KOPT-K1 (cell line): ENCODE data around the gene RPL28.

ENCODE experiments used
- H3K27ac ChIP-seq: fragments of 200-600 bp; sonication (generic); 2 replicates; pipeline ENCODE4 v1.5.1; 2016; ENCODE audit warnings: antibody characterized with exemption, mild to moderate bottlenecking, low read depth, low read length; ENCODE audit not compliant: poor library complexity, severe bottlenecking
- H3K36me3 ChIP-seq: fragments of 200-600 bp; sonication (generic); 2 replicates; pipeline ENCODE4 v1.5.1; 2017; ENCODE audit warnings: antibody characterized with exemption, mild to moderate bottlenecking, low read length, moderate library complexity; ENCODE audit not compliant: insufficient read depth
- H3K9me3 ChIP-seq: fragments of 200-600 bp; sonication (generic); 2 replicates; pipeline ENCODE4 v1.5.1; 2017; ENCODE audit warnings: antibody characterized with exemption, low read length, mild to moderate bottlenecking; ENCODE audit not compliant: insufficient read depth, poor library complexity, severe bottlenecking

The RPL28 gene

GRCh38 chr19:55362174-55362989, 23.4 kb upstream of the RPL28 start:
- H3K36me3 ChIP-seq: no peaks in the 10 kb centered on the region
- no peak overlapping the region for H3K27ac ChIP-seq
- no peaks in the 10 kb centered on the region for H3K9me3 ChIP-seq

- no peak within 1 kb of the TSS for H3K27ac ChIP-seq
- no peaks in the 10 kb centered on the region for H3K36me3 ChIP-seq
- no peaks in the 10 kb centered on the region for H3K9me3 ChIP-seq
Measured at GRCh38 chr19:55362990-55363716, 22.6 kb upstream of the RPL28 start, which contains the start of gene GARIN5B. GARIN5B (minus strand) TSS chr19:55363260; CDS start chr19:55363066, 194 bp downstream.

GRCh38 chr19:55365245-55365644, 20.5 kb upstream of the RPL28 start:
- H3K9me3 ChIP-seq: no peaks in the 10 kb centered on the region
- H3K36me3 ChIP-seq: no peaks in the 10 kb centered on the region
- H3K27ac ChIP-seq: no peak overlapping the region

GRCh38 chr19:55365964-55366363, 19.8 kb upstream of the RPL28 start:
- no peaks in the 10 kb centered on the region for H3K36me3 ChIP-seq
- H3K27ac ChIP-seq: no peak overlapping the region
- no peaks in the 10 kb centered on the region for H3K9me3 ChIP-seq

GRCh38 chr19:55366790-55367189, 18.9 kb upstream of the RPL28 start:
- H3K27ac ChIP-seq: no peak overlapping the region
- no peaks in the 10 kb centered on the region for H3K9me3 ChIP-seq
- H3K36me3 ChIP-seq: no peaks in the 10 kb centered on the region

- H3K36me3 ChIP-seq: no peaks in the 10 kb centered on the region
- H3K27ac ChIP-seq: no peak overlapping the region
- H3K9me3 ChIP-seq: no peaks in the 10 kb centered on the region
Measured at GRCh38 chr19:55368106-55368505, 17.6 kb upstream of the RPL28 start.

GRCh38 chr19:55368701-55369563, 16.8 kb upstream of the RPL28 start:
- H3K9me3 ChIP-seq: no peaks in the 10 kb centered on the region
- H3K27ac ChIP-seq: no peak overlapping the region
- no peaks in the 10 kb centered on the region for H3K36me3 ChIP-seq

- H3K36me3 ChIP-seq: no peaks in the 10 kb centered on the region
- no peaks in the 10 kb centered on the region for H3K9me3 ChIP-seq
- H3K27ac ChIP-seq: no peak overlapping the region
Measured at GRCh38 chr19:55369653-55370304, 16.0 kb upstream of the RPL28 start.

GRCh38 chr19:55370305-55370988, 15.3 kb upstream of the RPL28 start, which contains the start of gene IL11:
IL11 (minus strand) TSS chr19:55370463; CDS start chr19:55370310, 153 bp downstream.
- H3K36me3 ChIP-seq: no peaks in the 10 kb centered on the region
- no peaks in the 10 kb centered on the region for H3K9me3 ChIP-seq
- no peak within 1 kb of the TSS for H3K27ac ChIP-seq

GRCh38 chr19:55372316-55373081, 13.2 kb upstream of the RPL28 start:
- H3K27ac ChIP-seq: no peak overlapping the region
- no peaks in the 10 kb centered on the region for H3K9me3 ChIP-seq

GRCh38 chr19:55373306-55373992, 12.3 kb upstream of the RPL28 start:
- Histone ChIP-seq H3K27ac (no peak overlapping the region), H3K9me3 (no peaks in the 10 kb centered on the region), H3K36me3 (no peaks in the 10 kb centered on the region)

More at GRCh38 chr19:55372316-55373081, 13.2 kb upstream of the RPL28 start:
- H3K36me3 ChIP-seq: no peaks in the 10 kb centered on the region

GRCh38 chr19:55373993-55374757, 11.6 kb upstream of the RPL28 start:
- H3K27ac ChIP-seq: no peak overlapping the region
- no peaks in the 10 kb centered on the region for H3K9me3 ChIP-seq
- no peaks in the 10 kb centered on the region for H3K36me3 ChIP-seq
